K562 (cell line): ENCODE measurements around the gene NLK. TPM values are rescaled to one million over a fixed set of nuclear protein-coding genes. Genes with fewer than 3 reads are reported as not detected.

Source experiments
- ATAC-seq: fragments of 200-7000 bp; cut with Tn5 transposase; 3 replicates; pipeline ENCODE4 v1.9.1; 2020; ENCODE audit warnings: moderate library complexity
- BruUV-seq: library from RNA; stranded (reverse); fragments of 400-500 nt; replicated peaks from 2 replicates; lab custom pipeline; 2021; lab: Mats Ljungman, UMichigan
- CTCF ChIA-PET: fragments of 300-600 bp; formaldehyde crosslinking; extraction: SDS; loops from one replicate; lab custom pipeline; 2021; ENCODE audit warnings: low intra/inter-chr PET ratio; lab: Yijun Ruan, JAX
- POLR2A ChIA-PET: fragments of 300-600, 350-650 bp; sonication (Branson Sonifier 250); formaldehyde crosslinking; extraction: SDS; loops from one replicate; lab custom pipeline; 2021; ENCODE audit warnings: antibody characterized with exemption, inconsistent platforms; lab: Yijun Ruan, JAX
- DNase-seq, 4 experiments: peaks; one replicate each; pipeline versions ENCODE4 v3.0.0 to v3.0.0-alpha.2; 2011 to 2018; ENCODE audit warnings: low spot score in 3 of 4, mixed read lengths in 3 of 4; ENCODE audit errors: extremely low read depth in 1 of 4
- FAIRE-seq: peaks from 2 replicates; lab custom pipeline; 2011; peaks lifted over from hg19 to GRCh38; lab: Jason Lieb, UNC
- H2AFZ ChIP-seq: 2 replicates; pipeline ENCODE4 v1.6.0; 2011; ENCODE audit warnings: low read depth, low read length, control low read depth, inconsistent platforms
- H3K27ac ChIP-seq: fragments of 200-600 bp; 3 replicates; pipeline ENCODE4 v1.8.0; 2011; ENCODE audit warnings: low read depth, mild to moderate bottlenecking, control low read depth, inconsistent platforms, low read length, moderate library complexity, mixed read lengths; ENCODE audit errors: extremely low read depth
- H3K27me3 ChIP-seq, 2 experiments: fragments of 300-600 bp in 1 of 2; 2 replicates in 1 of 2; 3 replicates in 1 of 2; pipeline versions ENCODE4 v1.6.0 to v1.8.0; 2011; ENCODE audit warnings: inconsistent platforms in 2 of 2, low read length in 2 of 2, mild to moderate bottlenecking in 1 of 2, mixed read lengths in 1 of 2, moderate library complexity in 1 of 2; ENCODE audit not compliant: control insufficient read depth in 2 of 2, insufficient read depth in 2 of 2
- H3K36me3 ChIP-seq: fragments of 300-600 bp; 3 replicates; pipeline ENCODE4 v1.8.0; 2011; ENCODE audit warnings: mild to moderate bottlenecking, low read length, inconsistent platforms; ENCODE audit not compliant: control insufficient read depth, insufficient read depth
- H3K4me1 ChIP-seq, 2 experiments: fragments of 200-600 bp in 1 of 2; replicated peaks in 1 of 2; 2 replicates in 1 of 2; 3 replicates in 1 of 2; pipeline versions ENCODE4 v1.5.1 to v1.8.0; 2011; ENCODE audit warnings: inconsistent platforms in 2 of 2, low read length in 2 of 2, mild to moderate bottlenecking in 1 of 2, mixed read lengths in 1 of 2, moderate library complexity in 1 of 2; ENCODE audit not compliant: control insufficient read depth in 2 of 2, insufficient read depth in 2 of 2
- H3K4me2 ChIP-seq: 2 replicates; pipeline ENCODE4 v1.6.1; 2011; ENCODE audit warnings: low read length, control low read depth, inconsistent platforms, mixed read lengths; ENCODE audit not compliant: insufficient read depth
- H3K4me3 ChIP-seq: fragments of 200-600 bp; sonication (generic), shearing (Covaris generic); 2 replicates; pipeline ENCODE4 v1.5.1; 2016; ENCODE audit warnings: control low read depth, inconsistent platforms
- H3K79me2 ChIP-seq: fragments of 200-600 bp; 3 replicates; pipeline ENCODE4 v1.8.0; 2011; ENCODE audit warnings: low read length, inconsistent platforms; ENCODE audit not compliant: control insufficient read depth, insufficient read depth
- H3K9ac ChIP-seq, 2 experiments: 2 replicates each; pipeline versions ENCODE4 v1.6.0 to v1.6.1; 2011; ENCODE audit warnings: low read depth in 2 of 2, low read length in 2 of 2, control low read depth in 1 of 2, inconsistent platforms in 1 of 2, mild to moderate bottlenecking in 1 of 2, mixed read lengths in 1 of 2; ENCODE audit not compliant: insufficient read depth in 1 of 2
- H3K9me1 ChIP-seq: one replicate; pipeline ENCODE4 v1.6.0; 2011; ENCODE audit warnings: inconsistent platforms, mild to moderate bottlenecking, low read length, moderate library complexity; ENCODE audit not compliant: control insufficient read depth, insufficient read depth
- H3K9me3 ChIP-seq: replicated peaks from 2 replicates; pipeline ENCODE4 v1.5.1; 2011; ENCODE audit warnings: low read depth, low read length, inconsistent platforms; ENCODE audit not compliant: control insufficient read depth, insufficient read depth
- H4K20me1 ChIP-seq: replicated peaks from 2 replicates; pipeline ENCODE4 v1.6.1; 2011; ENCODE audit warnings: low read length, inconsistent platforms, mixed read lengths; ENCODE audit not compliant: control insufficient read depth, insufficient read depth
- ARID1B ChIP-seq: fragments of 450-650 bp; IDR thresholded peaks from 2 replicates; pipeline ENCODE4 v1.6.1; 2016; ENCODE audit warnings: antibody characterized with exemption, mild to moderate bottlenecking, inconsistent platforms
- ARID2 ChIP-seq: fragments of 450-650 bp; IDR thresholded peaks from 2 replicates; pipeline ENCODE4 v1.6.1; 2017; ENCODE audit warnings: antibody characterized with exemption, mild to moderate bottlenecking
- BRD4 ChIP-seq: fragments of 200-600 bp; sonication (generic); IDR thresholded peaks from 2 replicates; pipeline ENCODE4 v1.6.1; 2017; ENCODE audit warnings: inconsistent platforms
- GATAD2B ChIP-seq: fragments of 450-650 bp; IDR thresholded peaks from 2 replicates; pipeline ENCODE4 v1.6.1; 2017; ENCODE audit warnings: mild to moderate bottlenecking, borderline replicate concordance
- LEF1 ChIP-seq: fragments of 450-650 bp; IDR thresholded peaks from 2 replicates; pipeline ENCODE4 v1.6.1; 2016; ENCODE audit warnings: mild to moderate bottlenecking
- RBBP5 ChIP-seq: fragments of 200-600 bp; sonication (generic); IDR thresholded peaks from 2 replicates; pipeline ENCODE4 v1.6.1; 2012; ENCODE audit warnings: borderline replicate concordance, mild to moderate bottlenecking, low read length, control low read depth, inconsistent platforms; ENCODE audit not compliant: insufficient read depth, poor library complexity, severe bottlenecking
- ZNF134 ChIP-seq: fragments of 250-450 bp; sonication (Bioruptor Pico); conservative IDR thresholded peaks from 2 replicates; pipeline ENCODE4 v1.4.0; 2020
- WGBS: fragments of 100-300 bp; shearing (Covaris generic); methylation state at CpG from one replicate; pipeline ENCODE4 v1.1.6; 2016; ENCODE audit warnings: low coverage, mixed read lengths; ENCODE audit not compliant: insufficient coverage; ENCODE audit errors: missing lambda C conversion rate; 5-methylcytosine and 5-hydroxymethylcytosine counted together
- in situ Hi-C: fragments of 300-500 bp; cut with MboI; formaldehyde crosslinking; loops from 4 replicates; pipeline ENCODE4 v1.15.0; 2018; ENCODE audit warnings: inconsistent platforms, mixed read lengths
- intact Hi-C: fragments of 100-400 bp; cut with micrococcal nuclease; formaldehyde crosslinking; loops from 2 replicates; pipeline ENCODE4 v1.14.2; 2022
- polyA plus RNA-seq, 8 experiments: library from polyadenylated mRNA; depleted of rRNA in 4 of 8; stranded (reverse) in 5 of 8; unstranded in 3 of 8; fragments of >200 nt; fragmentation: Nextera tagmentation in 2 of 8; fragmentation: Illumina TruSeq in 1 of 8; extraction: Ambion mirVana in 2 of 8; extraction: Trizol in 1 of 8; gene quantifications; 2 replicates each; pipeline versions ENCODE4 v1.2.1 to v1.2.3, GENCODE V29; 2011 to 2014; ENCODE audit warnings: inconsistent platforms in 1 of 8, missing spikeins in 1 of 8
- total RNA-seq, 7 experiments: library from RNA; depleted of rRNA in 6 of 7; stranded (reverse); fragments of >200 nt in 6 of 7; fragmentation: Illumina TruSeq in 2 of 7; extraction: Trizol in 2 of 7; gene quantifications; 2 replicates each; pipeline versions ENCODE4 v1.2.1 to v1.2.3, GENCODE V29; 2011 to 2021; ENCODE audit warnings: low replicate concordance in 1 of 7
- TF ChIP-seq, protein P1 (sequence below): conservative IDR thresholded peaks from 2 replicates; pipeline ENCODE4 v1.6.1; 2011; ENCODE audit warnings: low read depth, mild to moderate bottlenecking, low read length; ENCODE audit not compliant: control insufficient read depth

Gene NLK
- total and polyA plus RNA-seq, 9 of the 15 experiments (the other 6 are each of a cell fraction or from before 2014, with no cell fraction given), result 10.9 to 59.6 (median 26.7) TPM

GRCh38 chr17:28211811-28212210, 169.3 kb downstream of the NLK start:
- H3K9ac ChIP-seq, result no peak overlapping the region
- no TSS peak for BruUV-seq
- no peaks in the 10 kb centered on the region for H4K20me1 ChIP-seq
- no peak for DNase-seq
- no peak overlapping the region for H3K4me3 ChIP-seq
- no peak for ATAC-seq
- H3K79me2 ChIP-seq, result no peaks in the 10 kb centered on the region
- no peak overlapping the region for H3K4me2 ChIP-seq
- H3K9me1 ChIP-seq, result no peaks in the 10 kb centered on the region
- in situ Hi-C loops (no loop called here), intact Hi-C loops (no loop called here)
- H3K4me1 ChIP-seq, result no peaks in the 10 kb centered on the region
- TF ChIP-seq ARID2, result no peak
- TF ChIP-seq LEF1, result no peak
- no peak for TF ChIP-seq BRD4
- TF ChIP-seq RBBP5, result no peak
- TF ChIP-seq ZNF134 (CRISPR knock-in tag), result no peak
- TF ChIP-seq GATAD2B, result no peak
- TF ChIP-seq, protein P1, sequence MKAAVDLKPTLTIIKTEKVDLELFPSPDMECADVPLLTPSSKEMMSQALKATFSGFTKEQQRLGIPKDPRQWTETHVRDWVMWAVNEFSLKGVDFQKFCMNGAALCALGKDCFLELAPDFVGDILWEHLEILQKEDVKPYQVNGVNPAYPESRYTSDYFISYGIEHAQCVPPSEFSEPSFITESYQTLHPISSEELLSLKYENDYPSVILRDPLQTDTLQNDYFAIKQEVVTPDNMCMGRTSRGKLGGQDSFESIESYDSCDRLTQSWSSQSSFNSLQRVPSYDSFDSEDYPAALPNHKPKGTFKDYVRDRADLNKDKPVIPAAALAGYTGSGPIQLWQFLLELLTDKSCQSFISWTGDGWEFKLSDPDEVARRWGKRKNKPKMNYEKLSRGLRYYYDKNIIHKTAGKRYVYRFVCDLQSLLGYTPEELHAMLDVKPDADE, result no peak
- TF ChIP-seq ARID1B, result no peak
- H3K9me3 ChIP-seq, result peaks cover 2% of the 10 kb centered on the region; the same call in 1 of the 2 replicates
- FAIRE-seq, result no peak
- 45% methylated on average over 7 of the region's 7 CpGs for WGBS
- ChIA-PET CTCF (no interaction called here), POLR2A (interaction anchor here (0.6 to 1.2 kb wide), 2 partner anchors 58 to 122 kb away, joined by 3 read pairs; no protein-coding TSS in a partner anchor)
- no peak overlapping the region for H3K27ac ChIP-seq
- no peak overlapping the region for H2AFZ ChIP-seq
- H3K36me3 ChIP-seq, result no peaks in the 10 kb centered on the region
- H3K27me3 ChIP-seq, result no peaks in the 10 kb centered on the region; a peak in 1 of 5 replicates
